ENCODE data around the gene POLDIP2. TPM values are rescaled to one million over a fixed set of nuclear protein-coding genes. Genes with fewer than 3 reads are reported as not detected.

POLDIP2 gene
- 100 to 1,000 TPM; 141 to 168 (median 150) TPM for total RNA-seq

- Mint-ChIP-seq H3K4me3 (peak within 1 kb of the TSS; percentile 96), H3K36me3 (ENCODE audit: insufficient read depth) (peaks cover 30% of the 10 kb centered on the region), H3K9me3 (no peaks in the 10 kb centered on the region), H3K27me3 (ENCODE audit: low read depth) (no peaks in the 10 kb centered on the region), H3K4me1 (ENCODE audit: low read depth) (peaks cover 30% of the 10 kb centered on the region)
- ATAC-seq (peak; percentile 99), DNase-seq (peak; percentile 94)
Measured at GRCh38 chr17:28357061-28357900, at the start of gene POLDIP2. Gene POLDIP2, minus strand, starts transcription at chr17:28357527. Its CDS starts 79 bp downstream, at chr17:28357448.

- H3K27me3 Mint-ChIP-seq (ENCODE audit: low read depth) = peaks cover 13% of the 10 kb centered on the region
- peaks cover 4% of the 10 kb centered on the region for H3K4me1 Mint-ChIP-seq (ENCODE audit: low read depth)
- peak overlapping the region; percentile 72 for H3K4me3 Mint-ChIP-seq
- DNase-seq (no peak), ATAC-seq (peak; percentile 6 to 9)
- no peaks in the 10 kb centered on the region for H3K36me3 Mint-ChIP-seq (ENCODE audit: insufficient read depth)
- no peaks in the 10 kb centered on the region for H3K9me3 Mint-ChIP-seq
Measured at GRCh38 chr17:28406473-28406814, 49.1 kb upstream of the POLDIP2 start.

GRCh38 chr17:28405632-28406472 lies 48.5 kb upstream of the POLDIP2 start, which contains the start of gene SLC46A1:
Gene SLC46A1, minus strand, starts transcription at chr17:28406212. Its CDS starts 98 bp downstream, at chr17:28406114.
- Mint-ChIP-seq H3K27me3 (ENCODE audit: low read depth) (peaks cover 11% of the 10 kb centered on the region), H3K36me3 (ENCODE audit: insufficient read depth) (no peaks in the 10 kb centered on the region), H3K9me3 (no peaks in the 10 kb centered on the region), H3K4me3 (peak within 1 kb of the TSS; percentile 81), H3K4me1 (ENCODE audit: low read depth) (peaks cover 4% of the 10 kb centered on the region)
- peak; percentile 90 to 92 for ATAC-seq
- DNase-seq = peak; percentile 27

GRCh38 chr17:28404812-28405570 lies 47.7 kb upstream of the POLDIP2 start:
- DNase-seq (no peak), ATAC-seq (no peak)
- H3K4me1 Mint-ChIP-seq (ENCODE audit: low read depth) = peaks cover 4% of the 10 kb centered on the region
- no peaks in the 10 kb centered on the region for H3K9me3 Mint-ChIP-seq
- no peaks in the 10 kb centered on the region for H3K36me3 Mint-ChIP-seq (ENCODE audit: insufficient read depth)
- H3K4me3 Mint-ChIP-seq = peak overlapping the region; percentile 81
- H3K27me3 Mint-ChIP-seq (ENCODE audit: low read depth) = peaks cover 9% of the 10 kb centered on the region

- Mint-ChIP-seq H3K4me1 (ENCODE audit: low read depth) (peaks cover 4% of the 10 kb centered on the region), H3K36me3 (ENCODE audit: insufficient read depth) (no peaks in the 10 kb centered on the region), H3K9me3 (no peaks in the 10 kb centered on the region), H3K4me3 (peak overlapping the region; percentile 81), H3K27me3 (ENCODE audit: low read depth) (peaks cover 9% of the 10 kb centered on the region)
- ATAC-seq = no peak
- DNase-seq = no peak
Measured at GRCh38 chr17:28404461-28404811, 47.1 kb upstream of the POLDIP2 start.

- Mint-ChIP-seq H3K4me3 (no peak overlapping the region), H3K27me3 (ENCODE audit: low read depth) (peaks cover 9% of the 10 kb centered on the region), H3K4me1 (ENCODE audit: low read depth) (peaks cover 4% of the 10 kb centered on the region), H3K9me3 (no peaks in the 10 kb centered on the region), H3K36me3 (ENCODE audit: insufficient read depth) (no peaks in the 10 kb centered on the region)
- ATAC-seq = no peak
- DNase-seq = no peak
Measured at GRCh38 chr17:28404007-28404406, 46.7 kb upstream of the POLDIP2 start.

- Mint-ChIP-seq H3K27me3 (ENCODE audit: low read depth) (peaks cover 1% of the 10 kb centered on the region), H3K4me1 (ENCODE audit: low read depth) (peaks cover 4% of the 10 kb centered on the region), H3K4me3 (no peak overlapping the region), H3K9me3 (no peaks in the 10 kb centered on the region), H3K36me3 (ENCODE audit: insufficient read depth) (peaks cover 4% of the 10 kb centered on the region)
- DNase-seq (no peak), ATAC-seq (no peak)
Measured at GRCh38 chr17:28402844-28403243, 45.5 kb upstream of the POLDIP2 start.

GRCh38 chr17:28402224-28402630 lies 44.9 kb upstream of the POLDIP2 start:
- DNase-seq (no peak), ATAC-seq (no peak)
- no peaks in the 10 kb centered on the region for H3K27me3 Mint-ChIP-seq (ENCODE audit: low read depth)
- H3K4me3 Mint-ChIP-seq = no peak overlapping the region
- no peaks in the 10 kb centered on the region for H3K9me3 Mint-ChIP-seq
- H3K4me1 Mint-ChIP-seq (ENCODE audit: low read depth) = peaks cover 4% of the 10 kb centered on the region
- H3K36me3 Mint-ChIP-seq (ENCODE audit: insufficient read depth) = peaks cover 6% of the 10 kb centered on the region

DNA sequence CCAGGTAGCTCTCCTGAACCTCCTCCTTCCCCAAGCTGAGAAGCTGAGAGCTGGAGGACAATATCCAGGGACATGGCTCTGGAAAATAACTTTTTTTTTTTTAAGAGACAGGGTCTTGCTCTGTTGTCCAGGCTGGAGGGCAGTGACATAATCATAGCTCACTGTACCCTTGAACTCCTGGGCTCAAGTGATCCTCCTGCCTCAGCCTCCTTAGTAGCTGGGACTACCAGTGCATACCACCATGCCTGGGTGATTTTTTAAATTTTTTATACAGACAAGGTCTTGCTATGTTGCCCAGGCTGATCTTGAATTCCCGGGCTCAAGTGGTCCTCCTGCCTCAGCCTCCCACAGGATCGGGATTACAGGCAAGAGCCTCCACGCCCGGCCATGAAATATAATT lies 42.5 kb upstream of the POLDIP2 start:
- H3K4me1 Mint-ChIP-seq (ENCODE audit: low read depth) = no peaks in the 10 kb centered on the region
- H3K4me3 Mint-ChIP-seq = no peak overlapping the region
- ATAC-seq = no peak
- H3K36me3 Mint-ChIP-seq (ENCODE audit: insufficient read depth) = peaks cover 6% of the 10 kb centered on the region
- H3K9me3 Mint-ChIP-seq = no peaks in the 10 kb centered on the region
- DNase-seq = no peak
- no peaks in the 10 kb centered on the region for H3K27me3 Mint-ChIP-seq (ENCODE audit: low read depth)

DNA sequence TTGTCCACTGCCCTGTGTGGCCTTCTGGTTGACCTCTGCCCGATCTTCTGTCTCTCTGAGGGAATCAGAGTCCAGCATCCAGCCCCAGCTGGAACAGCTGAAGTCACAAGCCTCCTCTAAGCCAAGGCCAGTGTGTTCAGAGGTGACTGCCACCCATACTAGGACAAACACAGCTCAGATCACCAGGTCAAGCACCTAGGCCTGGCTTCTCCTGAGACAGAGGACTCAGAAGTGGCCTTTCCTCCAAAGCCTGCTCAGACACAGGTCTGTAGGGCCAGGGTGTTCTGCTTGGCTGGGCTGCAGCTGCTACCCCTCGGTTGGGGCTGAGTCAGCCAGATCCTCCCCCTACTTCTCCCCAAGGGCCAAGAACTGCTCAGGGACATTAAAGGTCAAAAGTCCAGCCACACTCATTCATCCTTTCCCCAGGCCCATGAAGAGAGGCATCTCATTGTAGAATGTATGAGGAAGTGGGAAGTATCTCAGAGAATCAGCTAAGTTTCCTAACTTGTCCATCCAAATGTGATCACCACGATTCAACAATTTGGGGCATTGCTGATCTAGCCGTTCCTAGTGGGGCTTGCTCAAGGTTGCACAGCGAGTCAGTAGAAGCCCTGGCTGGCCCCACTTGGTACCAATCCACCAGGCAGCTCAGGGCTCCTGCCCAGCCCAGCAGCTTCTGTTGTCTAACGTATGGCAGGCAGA lies 41.1 kb upstream of the POLDIP2 start:
- Mint-ChIP-seq H3K27me3 (ENCODE audit: low read depth) (no peaks in the 10 kb centered on the region), H3K36me3 (ENCODE audit: insufficient read depth) (peaks cover 13% of the 10 kb centered on the region), H3K4me3 (no peak overlapping the region), H3K9me3 (no peaks in the 10 kb centered on the region), H3K4me1 (ENCODE audit: low read depth) (no peaks in the 10 kb centered on the region)
- no peak for ATAC-seq
- DNase-seq = no peak

DNA sequence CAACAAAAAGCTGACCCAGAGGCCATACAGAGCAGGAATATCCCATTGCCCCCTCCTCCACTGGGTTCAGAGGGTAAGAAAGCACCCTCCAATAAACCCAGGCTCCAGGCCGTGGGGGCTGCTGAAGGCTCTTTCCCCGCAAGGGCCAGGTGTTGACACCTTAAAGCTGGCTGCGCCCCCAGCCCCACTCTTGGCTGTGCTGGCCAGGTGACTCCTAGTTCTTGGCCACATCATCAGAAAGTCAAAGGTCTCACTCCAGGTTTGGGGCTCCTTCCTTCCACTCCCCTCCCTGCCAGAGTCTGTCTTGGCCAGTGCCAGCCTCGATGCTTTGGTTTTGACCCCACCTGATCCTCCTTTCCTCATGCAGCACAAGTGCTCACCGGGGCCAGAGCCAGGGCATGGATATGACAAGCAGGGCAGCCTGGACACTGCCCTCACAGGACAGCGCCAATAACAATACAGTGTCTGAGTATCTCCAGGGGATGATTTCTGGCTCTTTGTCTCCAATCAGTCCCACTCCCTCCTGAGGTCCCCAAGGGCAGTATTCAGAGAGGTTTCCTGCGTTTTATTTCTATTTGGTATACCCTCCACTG lies 40.5 kb upstream of the POLDIP2 start:
- DNase-seq (no peak), ATAC-seq (no peak)
- Mint-ChIP-seq H3K4me3 (no peak overlapping the region), H3K4me1 (ENCODE audit: low read depth) (no peaks in the 10 kb centered on the region), H3K36me3 (ENCODE audit: insufficient read depth) (peaks cover 13% of the 10 kb centered on the region), H3K27me3 (ENCODE audit: low read depth) (no peaks in the 10 kb centered on the region), H3K9me3 (no peaks in the 10 kb centered on the region)

GRCh38 chr17:28397275-28397674 lies 39.9 kb upstream of the POLDIP2 start:
- DNase-seq (no peak), ATAC-seq (no peak)
- H3K4me1 Mint-ChIP-seq (ENCODE audit: low read depth) = no peaks in the 10 kb centered on the region
- peaks cover 13% of the 10 kb centered on the region for H3K36me3 Mint-ChIP-seq (ENCODE audit: insufficient read depth)
- H3K9me3 Mint-ChIP-seq = no peaks in the 10 kb centered on the region
- H3K4me3 Mint-ChIP-seq = no peak overlapping the region
- H3K27me3 Mint-ChIP-seq (ENCODE audit: low read depth) = no peaks in the 10 kb centered on the region

GRCh38 chr17:28396635-28397239 lies 39.4 kb upstream of the POLDIP2 start:
- no peaks in the 10 kb centered on the region for H3K4me1 Mint-ChIP-seq (ENCODE audit: low read depth)
- DNase-seq (no peak), ATAC-seq (no peak)
- H3K4me3 Mint-ChIP-seq = no peak overlapping the region
- H3K9me3 Mint-ChIP-seq = no peaks in the 10 kb centered on the region
- peaks cover 13% of the 10 kb centered on the region for H3K36me3 Mint-ChIP-seq (ENCODE audit: insufficient read depth)
- H3K27me3 Mint-ChIP-seq (ENCODE audit: low read depth) = no peaks in the 10 kb centered on the region

Data from activated T-cell treated with anti-CD3 and anti-CD28 coated beads, Interleukin-2, amount 50 U/mL, for 4 hours (primary cell).